H1 (cell line): ENCODE data around the gene ABCA2. TPM values are rescaled to one million over a fixed set of nuclear protein-coding genes. Genes with fewer than 3 reads are reported as not detected.

Experiments
- CTCF ChIA-PET: fragments of 300-600 bp; sonication (Branson Sonifier 250); formaldehyde crosslinking; loops from one replicate; lab custom pipeline; 2021; ENCODE audit not compliant: partially characterized antibody; lab: Charles Lee
- POLR2A ChIA-PET: fragments of 300-600 bp; sonication (Branson Sonifier 250); formaldehyde crosslinking; loops from one replicate; lab custom pipeline; 2021; ENCODE audit warnings: inconsistent platforms; ENCODE audit not compliant: partially characterized antibody; lab: Charles Lee
- DNase-seq, 2 experiments: peaks; one replicate each; pipeline versions ENCODE4 v3.0.0 to v3.0.0-alpha.2; 2010 to 2022; ENCODE audit warnings: low spot score in 2 of 2, low read depth in 1 of 2, mixed read lengths in 1 of 2
- FAIRE-seq: peaks from 2 replicates; lab custom pipeline; 2011; peaks lifted over from hg19 to GRCh38; lab: Jason Lieb, UNC
- H2AFZ ChIP-seq: 2 replicates; pipeline ENCODE4 v1.8.1; 2012; ENCODE audit warnings: low read length, inconsistent platforms
- H2AK5ac ChIP-seq: 2 replicates; pipeline ENCODE4 v1.6.1; 2013; ENCODE audit warnings: low read depth, low read length
- H2BK120ac ChIP-seq: replicated peaks from 2 replicates; pipeline ENCODE3; 2013; ENCODE audit warnings: low read depth, low read length, inconsistent platforms
- H2BK12ac ChIP-seq: 2 replicates; pipeline ENCODE4 v1.6.1; 2013; ENCODE audit warnings: low read depth, low read length
- H2BK15ac ChIP-seq: 2 replicates; pipeline ENCODE4 v1.6.1; 2013; ENCODE audit warnings: low read length
- H2BK20ac ChIP-seq: 2 replicates; pipeline ENCODE4 v1.6.1; 2013; ENCODE audit warnings: low read length
- H2BK5ac ChIP-seq: 2 replicates; pipeline ENCODE4 v1.6.1; 2013; ENCODE audit warnings: low read depth, low read length
- H3K14ac ChIP-seq: 2 replicates; pipeline ENCODE4 v1.6.1; 2013; ENCODE audit warnings: inconsistent platforms; ENCODE audit not compliant: insufficient read length
- H3K18ac ChIP-seq: 2 replicates; pipeline ENCODE4 v1.6.1; 2013; ENCODE audit warnings: low read length; ENCODE audit errors: extremely low read depth
- H3K23ac ChIP-seq: 2 replicates; pipeline ENCODE4 v1.6.1; 2013; ENCODE audit warnings: inconsistent platforms; ENCODE audit not compliant: insufficient read length
- H3K23me2 ChIP-seq: 2 replicates; pipeline ENCODE4 v1.6.1; 2013; ENCODE audit warnings: low read depth, low read length
- H3K27ac ChIP-seq: 2 replicates; pipeline ENCODE4 v1.6.1; 2011; ENCODE audit warnings: low read depth, low read length, inconsistent platforms
- H3K27me3 ChIP-seq, 4 experiments: replicated peaks in 1 of 4; 1 replicate in 1 of 4; 2 replicates in 3 of 4; pipeline versions ENCODE4 v1.6.1 to v1.8.1; 2011 to 2013; ENCODE audit warnings: low read length in 3 of 4, mild to moderate bottlenecking in 3 of 4, inconsistent platforms in 2 of 4, mixed read lengths in 2 of 4, moderate library complexity in 1 of 4; ENCODE audit not compliant: control insufficient read depth in 3 of 4, insufficient read depth in 3 of 4; ENCODE audit errors: extremely low read depth in 1 of 4
- H3K36me3 ChIP-seq, 4 experiments: 2 replicates each; pipeline versions ENCODE4 v1.6.1 to v1.8.1; 2011 to 2013; ENCODE audit warnings: mild to moderate bottlenecking in 4 of 4, low read length in 3 of 4, moderate library complexity in 2 of 4, control low read depth in 1 of 4, inconsistent platforms in 1 of 4; ENCODE audit not compliant: insufficient read depth in 4 of 4, control insufficient read depth in 2 of 4
- H3K4ac ChIP-seq: replicated peaks from 2 replicates; pipeline ENCODE3; 2013; ENCODE audit warnings: low read length, low read depth, mixed read lengths, inconsistent platforms; ENCODE audit not compliant: insufficient read length
- H3K4me1 ChIP-seq, 4 experiments: replicated peaks in 1 of 4; 1 replicate in 1 of 4; 2 replicates in 3 of 4; pipeline versions ENCODE4 v1.6.1 to v1.8.1; 2011 to 2013; ENCODE audit warnings: low read length in 3 of 4, inconsistent platforms in 2 of 4, mixed read lengths in 1 of 4; ENCODE audit not compliant: insufficient read depth in 4 of 4, control insufficient read depth in 3 of 4
- H3K4me2 ChIP-seq, 2 experiments: 2 replicates each; pipeline versions ENCODE4 v1.6.1 to v1.8.1; 2011 to 2013; ENCODE audit warnings: low read depth in 2 of 2, low read length in 2 of 2, control low read depth in 1 of 2, inconsistent platforms in 1 of 2, mild to moderate bottlenecking in 1 of 2; ENCODE audit not compliant: insufficient read depth in 1 of 2
- H3K4me3 ChIP-seq, 4 experiments: fragments of 200-600, 300-600 bp in 1 of 4; sonication (generic), shearing (Covaris generic), sonication (Bioruptor Twin) in 1 of 4; 2 replicates each; pipeline versions ENCODE4 v1.5.1 to v1.8.1; 2011 to 2016; ENCODE audit warnings: low read length in 4 of 4, low read depth in 3 of 4, control low read depth in 2 of 4, inconsistent platforms in 2 of 4, mild to moderate bottlenecking in 2 of 4, mixed read lengths in 1 of 4, moderate library complexity in 1 of 4; ENCODE audit not compliant: insufficient read depth in 2 of 4; ENCODE audit errors: extremely low read depth in 1 of 4
- H3K56ac ChIP-seq: replicated peaks from 2 replicates; pipeline ENCODE3; 2013; ENCODE audit warnings: low read depth, mild to moderate bottlenecking, mixed read lengths, low read length, inconsistent platforms; ENCODE audit not compliant: insufficient read length
- H3K79me1 ChIP-seq: 2 replicates; pipeline ENCODE4 v1.6.1; 2013; ENCODE audit warnings: low read depth, low read length, control low read depth
- H3K79me2 ChIP-seq, 2 experiments: 2 replicates each; pipeline versions ENCODE4 v1.6.1 to v1.8.1; 2012 to 2013; ENCODE audit warnings: low read length in 2 of 2, mild to moderate bottlenecking in 2 of 2, inconsistent platforms in 1 of 2; ENCODE audit not compliant: insufficient read depth in 2 of 2, control insufficient read depth in 1 of 2
- H3K9ac ChIP-seq, 4 experiments: replicated peaks in 1 of 4; 1 replicate in 1 of 4; 2 replicates in 3 of 4; pipeline versions ENCODE4 v1.6.1 to v1.8.1; 2011 to 2013; ENCODE audit warnings: low read depth in 3 of 4, low read length in 3 of 4, control low read depth in 2 of 4, mild to moderate bottlenecking in 2 of 4, moderate library complexity in 2 of 4, inconsistent platforms in 1 of 4; ENCODE audit errors: extremely low read depth in 1 of 4
- H3K9me3 ChIP-seq, 2 experiments: 2 replicates each; pipeline versions ENCODE4 v1.6.1 to v1.8.1; 2012 to 2013; ENCODE audit warnings: mild to moderate bottlenecking in 2 of 2, moderate library complexity in 2 of 2, control low read depth in 1 of 2, inconsistent platforms in 1 of 2, low read depth in 1 of 2, low read length in 1 of 2, mixed read lengths in 1 of 2; ENCODE audit not compliant: insufficient read depth in 2 of 2
- H4K20me1 ChIP-seq, 2 experiments: replicated peaks in 1 of 2; 2 replicates each; pipeline versions ENCODE3 to v1.8.1; 2011 to 2013; ENCODE audit warnings: inconsistent platforms in 2 of 2, low read length in 2 of 2, mild to moderate bottlenecking in 1 of 2; ENCODE audit not compliant: insufficient read depth in 2 of 2, control insufficient read depth in 1 of 2
- H4K5ac ChIP-seq: 2 replicates; pipeline ENCODE4 v1.6.1; 2013; ENCODE audit warnings: low read length, low read depth, mixed read lengths, inconsistent platforms; ENCODE audit not compliant: insufficient read length
- H4K8ac ChIP-seq: 2 replicates; pipeline ENCODE4 v1.8.0; 2013; ENCODE audit warnings: mild to moderate bottlenecking, moderate library complexity, low read length, inconsistent platforms; ENCODE audit not compliant: insufficient read depth; ENCODE audit errors: extremely low read depth
- H4K91ac ChIP-seq: replicated peaks from 2 replicates; pipeline ENCODE3; 2013; ENCODE audit warnings: low read length, mixed read lengths, inconsistent platforms; ENCODE audit not compliant: insufficient read length
- TEAD4 ChIP-seq: IDR thresholded peaks from 2 replicates; pipeline ENCODE4 v1.6.1; 2012; ENCODE audit warnings: low read depth, low read length, inconsistent platforms, mixed read lengths
- USF2 ChIP-seq: IDR thresholded peaks from 2 replicates; pipeline ENCODE4 v1.6.1; 2011; ENCODE audit warnings: low read length, improper control_type of control experiment
- YY1 ChIP-seq: IDR thresholded peaks from 2 replicates; pipeline ENCODE4 v1.6.1; 2011; ENCODE audit warnings: low read depth, mild to moderate bottlenecking, low read length
- WGBS, 2 experiments: shearing (Covaris generic) in 1 of 2; methylation state at CpG; one replicate each; pipeline versions ENCODE4 v1.1.6 to v1.1.7; 2013 to 2015; ENCODE audit warnings: low lambda C conversion rate in 2 of 2, mixed read lengths in 2 of 2, inconsistent platforms in 1 of 2, low coverage in 1 of 2, missing lambda C conversion rate in 1 of 2; ENCODE audit not compliant: insufficient replicate concordance in 2 of 2, insufficient coverage in 1 of 2, insufficient read length in 1 of 2; ENCODE audit errors: extremely low coverage in 1 of 2, missing lambda C conversion rate in 1 of 2; 5-methylcytosine and 5-hydroxymethylcytosine counted together
- polyA plus RNA-seq, 7 experiments: library from polyadenylated mRNA; depleted of rRNA in 3 of 7; stranded (reverse) in 5 of 7; unstranded in 2 of 7; fragments of >200 nt in 5 of 7; fragments of 200-250 nt in 2 of 7; gene quantifications; 1 replicate in 5 of 7; 2 replicates in 1 of 7; 4 replicates in 1 of 7; pipeline versions ENCODE4 v1.2.1 to v1.2.3, GENCODE V29; 2011 to 2013; ENCODE audit warnings: missing spikeins in 2 of 7, mixed read lengths in 2 of 7
- total RNA-seq: library from RNA; stranded (reverse); fragmentation: NEBNext Ultra II Directional; extraction: Animal tissue kit (Norgen Biotek cat#: 25700); gene quantifications from 2 replicates; pipeline ENCODE4 v1.2.1, GENCODE V29; 2021

ABCA2 gene
- total and polyA plus RNA-seq, 2 of the 8 experiments (the other 6 are each of a cell fraction or from before 2014, with no cell fraction given) = 12.5 to 14.3 TPM

GRCh38 chr9:137071282-137071681, 43.2 kb upstream of the ABCA2 start:
- H3K23me2 ChIP-seq = peaks cover 13% of the 10 kb centered on the region
- ChIA-PET POLR2A (interaction anchor here (0.9 to 2.0 kb wide), 6 partner anchors 15 to 171 kb away, joined by 3 to 6 read pairs (median 4); partner anchors contain the start of gene MAN1B1), CTCF (interaction anchor here (0.8 to 13.5 kb wide), 10 partner anchors 9 to 156 kb away, joined by 3 to 291 read pairs (median 36); partner anchors contain the start of genes ABCA2, ENTPD2, FUT7 and MAN1B1)
- H2BK5ac ChIP-seq = peak overlapping the region; percentile 44; the same call in 1 of the 2 replicates
- H3K4me1 ChIP-seq = peaks cover 0 to 27% (median 21%) of the 10 kb centered on the region in 4 experiments; a peak in 6 of 7 replicates
- peak overlapping the region; percentile 29 for H4K5ac ChIP-seq
- DNase-seq (no peak), FAIRE-seq (no peak)
- peaks cover 18 to 21% of the 10 kb centered on the region in 2 experiments for H4K20me1 ChIP-seq
- H3K14ac ChIP-seq = no peak overlapping the region
- peak overlapping the region; percentile 68 to 73 for H3K4me2 ChIP-seq
- H3K79me1 ChIP-seq = peaks cover 2% of the 10 kb centered on the region; the same call in 1 of the 2 replicates
- H3K4me3 ChIP-seq = peak overlapping the region in 1 of 4 experiments; percentile 64; a peak in 2 of 8 replicates
- no peak overlapping the region for H3K27ac ChIP-seq
- H3K79me2 ChIP-seq = no peaks in the 10 kb centered on the region
- peak overlapping the region; percentile 1 for H3K56ac ChIP-seq
- peak overlapping the region; percentile 24 for H3K4ac ChIP-seq
- H2BK15ac ChIP-seq = peak overlapping the region; percentile 98
- no peaks in the 10 kb centered on the region for H3K9me3 ChIP-seq
- H2BK12ac ChIP-seq = peak overlapping the region; percentile 98; the same call in 1 of the 2 replicates
- TF ChIP-seq USF2 = no peak
- TF ChIP-seq YY1 = no peak
- TF ChIP-seq TEAD4 = no peak
- H4K8ac ChIP-seq = 0 out of 2 replicates have a peak overlapping the region, but pooled peaks have one; percentile 48
- peak overlapping the region; percentile 90 for H2BK20ac ChIP-seq
- H3K23ac ChIP-seq = no peak overlapping the region
- H3K36me3 ChIP-seq = no peaks in the 10 kb centered on the region
- H3K27me3 ChIP-seq = peaks cover 2 to 21% (median 8%) of the 10 kb centered on the region in 4 experiments; a peak in 6 of 7 replicates
- H3K9ac ChIP-seq = no peak overlapping the region
- peak overlapping the region; percentile 99; the same call in 1 of the 2 replicates for H2AK5ac ChIP-seq
- H2BK120ac ChIP-seq = peak overlapping the region; percentile 83
- H3K18ac ChIP-seq = peak overlapping the region; percentile 81
- 80% methylated on average over 2 of the region's 2 CpGs; no CpG with 5 or more reads in 1 of the 2 experiments for WGBS, 2 experiments
- peak overlapping the region; percentile 71 for H4K91ac ChIP-seq
- 0 out of 2 replicates have a peak overlapping the region, but pooled peaks have one; percentile 3 for H2AFZ ChIP-seq
